ENCODE results near the gene TTC28. TPM values are rescaled to one million over a fixed set of nuclear protein-coding genes. Genes with fewer than 3 reads are reported as not detected.
"Not testable (repeated sequence)": the region's sequence is repeated elsewhere in the genome, so short reads cannot be mapped to it uniquely, and the experiment has no call there.

TTC28 gene
- polyA plus RNA-seq, 1 donor from 2014 or later, result 14.8 TPM

- H3K79me2 ChIP-seq (replicated peaks; ENCODE audit: insufficient read depth, low read length), result no peaks in the 10 kb centered on the region
- H3F3A ChIP-seq (ENCODE audit: insufficient read depth, low read length, poor library complexity, severe bottlenecking), result no peaks in the 10 kb centered on the region
Measured at GRCh38 chr22:28171115-28171514, 508.5 kb downstream of the TTC28 start.

GRCh38 chr22:28169314-28169713, 510.3 kb downstream of the TTC28 start:
- not testable (repeated sequence) for H2AFZ ChIP-seq (ENCODE audit: low read depth, low read length); H3F3A ChIP-seq (ENCODE audit: insufficient read depth, low read length, poor library complexity, severe bottlenecking)

More at GRCh38 chr22:28171115-28171514, 508.5 kb downstream of the TTC28 start:
- Histone ChIP-seq H4K20me1 (ENCODE audit: insufficient read depth) (no peaks in the 10 kb centered on the region), H3K4me3 (ENCODE audit: low read length) (no peak overlapping the region), H3K36me3 (ENCODE audit: insufficient read depth, low read length) (no peaks in the 10 kb centered on the region), H3K27ac (ENCODE audit: low read length) (no peak overlapping the region), H3K9me3 (ENCODE audit: low read length) (no peaks in the 10 kb centered on the region), H3K4me2 (ENCODE audit: low read length) (no peak overlapping the region), H3K27me3 (ENCODE audit: insufficient read depth, low read depth, low read length) (no peaks in the 10 kb centered on the region), H3K9ac (ENCODE audit: low read length) (no peak overlapping the region), H2AFZ (ENCODE audit: low read depth, low read length) (no peak overlapping the region), H3K9me2 (ENCODE audit: insufficient read depth, low read length) (no peaks in the 10 kb centered on the region)
- TF ChIP-seq MXI1 (conservative IDR thresholded peaks at IDR 0.05; ENCODE audit: poor library complexity, severe bottlenecking) (no peak), POLR2AphosphoS5 (IDR thresholded peaks at IDR 0.05) (no peak), RAD21 (conservative IDR thresholded peaks at IDR 0.05) (no peak), TAF1 (IDR thresholded peaks at IDR 0.05; ENCODE audit: low read depth) (no peak), EP300 (conservative IDR thresholded peaks at IDR 0.05; ENCODE audit: poor library complexity, severe bottlenecking) (no peak)

GRCh38 chr22:28155808-28156207, 523.8 kb downstream of the TTC28 start:
- no peak overlapping the region for H3K27ac ChIP-seq (ENCODE audit: low read length)
- H3K9me3 ChIP-seq (ENCODE audit: low read length), result no peaks in the 10 kb centered on the region
- H3F3A ChIP-seq (ENCODE audit: insufficient read depth, low read length, poor library complexity, severe bottlenecking), result no peaks in the 10 kb centered on the region
- no peaks in the 10 kb centered on the region for H3K27me3 ChIP-seq (ENCODE audit: insufficient read depth, low read depth, low read length)
- H3K9ac ChIP-seq (ENCODE audit: low read length), result no peak overlapping the region
- H3K79me2 ChIP-seq (replicated peaks; ENCODE audit: insufficient read depth, low read length), result peaks cover 23% of the 10 kb centered on the region
- H3K4me2 ChIP-seq (ENCODE audit: low read length), result no peak overlapping the region
- H4K20me1 ChIP-seq (ENCODE audit: insufficient read depth), result no peaks in the 10 kb centered on the region
- H3K4me3 ChIP-seq (ENCODE audit: low read length), result no peak overlapping the region
- no peak overlapping the region for H2AFZ ChIP-seq (ENCODE audit: low read depth, low read length)
- no peaks in the 10 kb centered on the region for H3K36me3 ChIP-seq (ENCODE audit: insufficient read depth, low read length)
- TF ChIP-seq CTCF (IDR thresholded peaks at IDR 0.05; ENCODE audit: poor library complexity, severe bottlenecking) (no peak), EZH2 (IDR thresholded peaks at IDR 0.05; ENCODE audit: borderline replicate concordance, insufficient read depth, low read length, poor library complexity, severe bottlenecking) (no peak), POLR2AphosphoS5 (IDR thresholded peaks at IDR 0.05) (no peak), SMC3 (conservative IDR thresholded peaks at IDR 0.05; ENCODE audit: poor library complexity) (no peak), REST (IDR thresholded peaks at IDR 0.05; ENCODE audit: borderline replicate concordance) (no peak), EP300 (conservative IDR thresholded peaks at IDR 0.05; ENCODE audit: poor library complexity, severe bottlenecking) (no peak)
- H3K9me2 ChIP-seq (ENCODE audit: insufficient read depth, low read length), result no peaks in the 10 kb centered on the region

More at GRCh38 chr22:28169314-28169713, 510.3 kb downstream of the TTC28 start:
- not testable (repeated sequence) for H4K20me1 ChIP-seq (ENCODE audit: insufficient read depth); H3K4me3 ChIP-seq (ENCODE audit: low read length); H3K9ac ChIP-seq (ENCODE audit: low read length); H3K9me3 ChIP-seq (ENCODE audit: low read length); H3K4me2 ChIP-seq (ENCODE audit: low read length); H3K9me2 ChIP-seq (ENCODE audit: insufficient read depth, low read length); H3K79me2 ChIP-seq (replicated peaks; ENCODE audit: insufficient read depth, low read length); H3K27ac ChIP-seq (ENCODE audit: low read length); H3K36me3 ChIP-seq (ENCODE audit: insufficient read depth, low read length); H3K27me3 ChIP-seq (ENCODE audit: insufficient read depth, low read depth, low read length)

All from neural cell (in vitro differentiated cells).